ENCODE data around the gene DDX11. TPM values are rescaled to one million over a fixed set of nuclear protein-coding genes. Genes with fewer than 3 reads are reported as not detected.
"Not testable (repeated sequence)": the region's sequence is repeated elsewhere in the genome, so short reads cannot be mapped to it uniquely, and the experiment has no call there.

DDX11 gene
- total RNA-seq, 1 donor from 2014 or later = 31.9 TPM

GRCh38 chr12:31096251-31097065 lies 22.8 kb downstream of the DDX11 start:
- H3K36me3 Mint-ChIP-seq (ENCODE audit: unreplicated experiment); H3K4me3 Mint-ChIP-seq (ENCODE audit: unreplicated experiment); H3K27me3 Mint-ChIP-seq (ENCODE audit: unreplicated experiment); H3K27ac Mint-ChIP-seq (ENCODE audit: unreplicated experiment); H3K4me1 Mint-ChIP-seq (ENCODE audit: low read depth, unreplicated experiment); DNase-seq; H3K9me3 Mint-ChIP-seq (ENCODE audit: unreplicated experiment): not testable (repeated sequence)

- not testable (repeated sequence) for H3K9me3 Mint-ChIP-seq (ENCODE audit: unreplicated experiment); H3K27me3 Mint-ChIP-seq (ENCODE audit: unreplicated experiment); H3K4me3 Mint-ChIP-seq (ENCODE audit: unreplicated experiment); DNase-seq; H3K36me3 Mint-ChIP-seq (ENCODE audit: unreplicated experiment); H3K4me1 Mint-ChIP-seq (ENCODE audit: low read depth, unreplicated experiment); H3K27ac Mint-ChIP-seq (ENCODE audit: unreplicated experiment)
Observed at GRCh38 chr12:31097819-31098218, 24.2 kb downstream of the DDX11 start.

GRCh38 chr12:31098363-31098762 lies 24.7 kb downstream of the DDX11 start:
- not testable (repeated sequence) for H3K27me3 Mint-ChIP-seq (ENCODE audit: unreplicated experiment); DNase-seq; H3K4me3 Mint-ChIP-seq (ENCODE audit: unreplicated experiment); H3K27ac Mint-ChIP-seq (ENCODE audit: unreplicated experiment); H3K9me3 Mint-ChIP-seq (ENCODE audit: unreplicated experiment); H3K36me3 Mint-ChIP-seq (ENCODE audit: unreplicated experiment); H3K4me1 Mint-ChIP-seq (ENCODE audit: low read depth, unreplicated experiment)

- not testable (repeated sequence) for H3K9me3 Mint-ChIP-seq (ENCODE audit: unreplicated experiment); H3K27ac Mint-ChIP-seq (ENCODE audit: unreplicated experiment); H3K4me1 Mint-ChIP-seq (ENCODE audit: low read depth, unreplicated experiment); H3K4me3 Mint-ChIP-seq (ENCODE audit: unreplicated experiment); H3K27me3 Mint-ChIP-seq (ENCODE audit: unreplicated experiment); H3K36me3 Mint-ChIP-seq (ENCODE audit: unreplicated experiment); DNase-seq
Observed at GRCh38 chr12:31098771-31099170, 25.1 kb downstream of the DDX11 start.

- H3K27me3 Mint-ChIP-seq (ENCODE audit: unreplicated experiment) = not testable (repeated sequence)
Observed at GRCh38 chr12:31099434-31099833, 25.8 kb downstream of the DDX11 start.

GRCh38 chr12:31100503-31101208 lies 27.0 kb downstream of the DDX11 start:
- not testable (repeated sequence) for H3K27ac Mint-ChIP-seq (ENCODE audit: unreplicated experiment); H3K36me3 Mint-ChIP-seq (ENCODE audit: unreplicated experiment); H3K9me3 Mint-ChIP-seq (ENCODE audit: unreplicated experiment)

More at GRCh38 chr12:31099434-31099833, 25.8 kb downstream of the DDX11 start:
- H3K4me1 Mint-ChIP-seq (ENCODE audit: low read depth, unreplicated experiment); H3K27ac Mint-ChIP-seq (ENCODE audit: unreplicated experiment); H3K4me3 Mint-ChIP-seq (ENCODE audit: unreplicated experiment); DNase-seq; H3K9me3 Mint-ChIP-seq (ENCODE audit: unreplicated experiment); H3K36me3 Mint-ChIP-seq (ENCODE audit: unreplicated experiment): not testable (repeated sequence)

GRCh38 chr12:31102125-31102524 lies 28.5 kb downstream of the DDX11 start:
- H3K36me3 Mint-ChIP-seq (ENCODE audit: unreplicated experiment); H3K27me3 Mint-ChIP-seq (ENCODE audit: unreplicated experiment); H3K4me3 Mint-ChIP-seq (ENCODE audit: unreplicated experiment); H3K4me1 Mint-ChIP-seq (ENCODE audit: low read depth, unreplicated experiment); DNase-seq; H3K27ac Mint-ChIP-seq (ENCODE audit: unreplicated experiment); H3K9me3 Mint-ChIP-seq (ENCODE audit: unreplicated experiment): not testable (repeated sequence)

More at GRCh38 chr12:31100503-31101208, 27.0 kb downstream of the DDX11 start:
- H3K4me1 Mint-ChIP-seq (ENCODE audit: low read depth, unreplicated experiment); H3K4me3 Mint-ChIP-seq (ENCODE audit: unreplicated experiment); H3K27me3 Mint-ChIP-seq (ENCODE audit: unreplicated experiment); DNase-seq: not testable (repeated sequence)

- H3K27me3 Mint-ChIP-seq (ENCODE audit: unreplicated experiment); H3K4me1 Mint-ChIP-seq (ENCODE audit: low read depth, unreplicated experiment); H3K27ac Mint-ChIP-seq (ENCODE audit: unreplicated experiment); H3K36me3 Mint-ChIP-seq (ENCODE audit: unreplicated experiment); DNase-seq; H3K4me3 Mint-ChIP-seq (ENCODE audit: unreplicated experiment); H3K9me3 Mint-ChIP-seq (ENCODE audit: unreplicated experiment): not testable (repeated sequence)
Observed at GRCh38 chr12:31102596-31102995, 28.9 kb downstream of the DDX11 start.

- not testable (repeated sequence) for H3K27me3 Mint-ChIP-seq (ENCODE audit: unreplicated experiment); H3K9me3 Mint-ChIP-seq (ENCODE audit: unreplicated experiment); H3K4me1 Mint-ChIP-seq (ENCODE audit: low read depth, unreplicated experiment); H3K27ac Mint-ChIP-seq (ENCODE audit: unreplicated experiment); H3K4me3 Mint-ChIP-seq (ENCODE audit: unreplicated experiment); DNase-seq; H3K36me3 Mint-ChIP-seq (ENCODE audit: unreplicated experiment)
Observed at GRCh38 chr12:31103561-31103975, 29.9 kb downstream of the DDX11 start.

- H3K27me3 Mint-ChIP-seq (ENCODE audit: unreplicated experiment); H3K27ac Mint-ChIP-seq (ENCODE audit: unreplicated experiment); H3K4me1 Mint-ChIP-seq (ENCODE audit: low read depth, unreplicated experiment); DNase-seq; H3K4me3 Mint-ChIP-seq (ENCODE audit: unreplicated experiment); H3K36me3 Mint-ChIP-seq (ENCODE audit: unreplicated experiment); H3K9me3 Mint-ChIP-seq (ENCODE audit: unreplicated experiment): not testable (repeated sequence)
Observed at GRCh38 chr12:31104220-31104619, 30.6 kb downstream of the DDX11 start.

GRCh38 chr12:31104773-31105172 lies 31.1 kb downstream of the DDX11 start:
- not testable (repeated sequence) for H3K27ac Mint-ChIP-seq (ENCODE audit: unreplicated experiment); H3K36me3 Mint-ChIP-seq (ENCODE audit: unreplicated experiment); H3K9me3 Mint-ChIP-seq (ENCODE audit: unreplicated experiment); H3K4me3 Mint-ChIP-seq (ENCODE audit: unreplicated experiment); H3K27me3 Mint-ChIP-seq (ENCODE audit: unreplicated experiment); H3K4me1 Mint-ChIP-seq (ENCODE audit: low read depth, unreplicated experiment); DNase-seq
